Measurements from ENCODE around the gene POTEJ.
"Not testable (repeated sequence)": the region's sequence is repeated elsewhere in the genome, so short reads cannot be mapped to it uniquely, and the experiment has no call there.

The POTEJ gene

DNA sequence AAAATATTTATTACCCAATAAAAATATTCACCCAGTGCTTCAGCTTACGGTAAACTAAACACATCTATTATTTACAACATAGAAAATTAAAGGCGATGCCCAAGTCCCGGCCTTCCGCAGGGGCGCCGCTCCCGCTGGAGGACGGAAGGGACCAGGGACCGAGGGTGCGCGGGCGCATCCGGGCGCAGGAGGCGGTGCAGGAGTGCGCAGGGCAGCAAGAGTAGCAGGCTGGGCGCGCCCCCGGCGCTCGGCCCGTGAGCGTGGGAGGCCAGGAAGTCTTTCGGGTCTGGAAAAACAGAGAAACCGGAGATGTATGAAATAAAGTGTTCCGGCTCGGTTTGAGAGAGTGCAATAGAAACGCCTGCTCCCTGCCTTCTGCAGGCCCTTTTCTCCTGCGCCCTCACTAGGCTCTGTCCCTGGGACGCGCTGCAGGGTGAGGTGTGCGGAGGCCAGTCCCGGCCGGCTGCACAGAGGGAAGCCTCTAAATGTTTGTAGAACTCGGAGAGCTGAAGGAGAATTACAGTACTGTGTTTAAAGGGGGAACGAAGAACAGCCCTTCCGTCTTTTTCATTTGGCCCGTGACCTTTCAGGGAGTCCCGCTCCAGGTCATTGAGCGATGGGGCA lies 18.3 kb upstream of the POTEJ start:
- not testable (repeated sequence) for DNase-seq; H3K4me3 Mint-ChIP-seq; H3K27me3 Mint-ChIP-seq; ATAC-seq (replicated peaks); H3K9me3 Mint-ChIP-seq; H3K36me3 Mint-ChIP-seq (ENCODE audit: insufficient read depth); H3K27ac Mint-ChIP-seq; H3K4me1 Mint-ChIP-seq (ENCODE audit: low read depth in 2 of 2)

DNA sequence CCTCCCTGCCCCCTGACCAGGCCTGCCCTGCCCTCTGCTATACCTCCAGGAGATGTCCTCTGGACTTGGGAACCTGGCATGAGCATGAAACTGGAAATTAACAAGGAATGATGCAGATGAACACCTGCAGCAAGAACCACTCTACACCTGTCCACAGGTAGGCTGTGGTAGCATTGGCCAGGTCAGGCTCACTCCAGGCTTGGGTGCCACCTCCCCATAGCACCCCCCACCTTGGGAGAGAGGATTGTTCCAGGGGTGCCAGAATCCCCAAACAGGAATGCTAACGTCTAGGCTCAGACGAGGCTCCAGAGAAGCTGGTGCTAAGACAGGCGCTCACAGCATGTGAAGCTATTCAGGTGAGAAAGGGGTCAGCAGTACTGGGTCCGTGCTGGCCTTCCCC lies 17.2 kb upstream of the POTEJ start:
- H3K4me3 Mint-ChIP-seq; ATAC-seq (replicated peaks); H3K36me3 Mint-ChIP-seq (ENCODE audit: insufficient read depth); H3K4me1 Mint-ChIP-seq (ENCODE audit: low read depth in 2 of 2); DNase-seq; H3K27ac Mint-ChIP-seq; H3K9me3 Mint-ChIP-seq; H3K27me3 Mint-ChIP-seq: not testable (repeated sequence)

DNA sequence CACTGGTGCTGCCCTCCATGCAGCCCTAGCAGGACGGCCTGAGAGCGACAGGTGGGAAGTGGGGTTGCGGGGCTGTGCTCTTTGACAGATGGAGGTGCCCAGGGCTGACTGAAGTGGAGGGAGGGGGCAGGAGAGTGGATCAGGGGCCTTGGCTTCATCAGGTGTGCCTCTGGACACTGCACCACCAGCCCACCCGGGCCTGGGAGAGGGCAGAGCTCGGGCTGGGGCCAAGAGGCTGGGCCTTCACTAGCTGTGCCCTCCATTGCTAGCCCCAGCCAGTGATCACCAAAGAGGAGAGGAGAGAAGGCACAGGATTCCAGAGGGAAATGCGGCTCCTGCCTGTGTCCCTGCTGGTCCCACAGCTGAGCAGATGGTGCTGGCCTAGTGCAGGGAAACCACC lies 14.5 kb upstream of the POTEJ start:
- not testable (repeated sequence) for H3K36me3 Mint-ChIP-seq (ENCODE audit: insufficient read depth); H3K27ac Mint-ChIP-seq; H3K4me1 Mint-ChIP-seq (ENCODE audit: low read depth in 2 of 2); ATAC-seq (replicated peaks); H3K4me3 Mint-ChIP-seq; H3K27me3 Mint-ChIP-seq; H3K9me3 Mint-ChIP-seq; DNase-seq

DNA sequence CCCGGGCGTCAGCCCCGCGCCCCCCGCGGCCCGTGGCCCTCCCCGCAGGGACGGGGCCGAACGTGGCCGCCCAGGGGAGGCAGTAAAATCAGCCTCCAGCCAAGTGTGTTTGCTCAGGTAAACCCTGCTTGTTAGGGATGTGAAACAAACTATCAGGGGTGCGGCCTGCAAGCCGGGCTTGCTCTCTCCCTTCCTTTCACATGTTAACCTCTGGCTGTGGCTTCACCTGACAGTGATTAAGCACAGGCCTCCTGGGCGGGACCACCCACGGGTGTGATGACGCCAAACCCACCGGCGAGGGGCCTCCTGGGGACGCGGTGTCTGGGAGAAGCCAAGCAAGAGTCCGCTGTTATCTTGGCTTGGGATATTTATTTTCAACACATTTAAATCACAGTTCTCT lies 13.2 kb upstream of the POTEJ start:
- not testable (repeated sequence) for DNase-seq; H3K9me3 Mint-ChIP-seq; H3K4me3 Mint-ChIP-seq; ATAC-seq (replicated peaks); H3K27me3 Mint-ChIP-seq; H3K4me1 Mint-ChIP-seq (ENCODE audit: low read depth in 2 of 2); H3K27ac Mint-ChIP-seq; H3K36me3 Mint-ChIP-seq (ENCODE audit: insufficient read depth)

DNA sequence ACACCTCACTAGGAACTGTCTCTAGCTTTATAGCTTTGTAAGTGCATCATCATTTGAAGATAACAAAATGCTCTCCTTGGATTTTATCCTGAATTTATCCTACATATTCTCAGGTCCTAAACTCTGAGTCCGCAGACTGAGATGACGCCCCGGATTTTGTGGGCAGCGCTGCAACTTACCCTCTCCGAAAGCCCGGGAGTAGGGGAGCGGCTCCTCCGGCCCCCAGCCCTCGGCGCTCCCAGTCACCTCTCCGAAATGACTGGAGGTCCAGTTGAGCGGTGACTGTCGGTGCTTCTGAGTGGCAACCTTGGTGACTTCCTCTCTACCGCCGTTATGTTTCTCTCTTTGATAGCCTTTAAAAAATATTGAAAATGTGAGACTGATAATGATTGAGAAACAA lies 12.8 kb upstream of the POTEJ start:
- H3K4me1 Mint-ChIP-seq (ENCODE audit: low read depth in 2 of 2); H3K27ac Mint-ChIP-seq; H3K36me3 Mint-ChIP-seq (ENCODE audit: insufficient read depth); DNase-seq; H3K9me3 Mint-ChIP-seq; H3K27me3 Mint-ChIP-seq; ATAC-seq (replicated peaks); H3K4me3 Mint-ChIP-seq: not testable (repeated sequence)

DNA sequence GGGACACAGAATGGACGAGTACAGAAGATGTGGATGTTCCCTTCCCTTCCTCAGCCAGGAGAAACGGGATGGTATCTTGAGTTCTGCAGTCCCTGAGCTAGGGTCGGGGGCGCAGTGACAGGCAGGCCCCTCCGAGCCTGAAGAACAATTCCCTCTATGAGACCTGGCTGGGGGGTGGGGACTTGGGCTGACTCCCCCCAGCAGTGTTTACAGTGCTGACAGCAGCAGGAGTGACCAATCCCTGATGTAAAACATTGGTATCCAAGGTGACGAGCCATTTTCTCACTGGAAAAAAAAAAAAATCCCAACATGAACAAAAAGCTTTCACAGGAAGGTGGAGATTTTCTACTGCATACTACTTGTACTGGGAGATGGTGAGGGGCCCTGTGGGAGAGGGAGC lies 11.8 kb upstream of the POTEJ start, which contains the start of gene CFC1:
Gene CFC1, minus strand, starts transcription at position 183 of the 400 bp plus-strand sequence. CDS start 288 bp downstream, outside the sequence.
- H3K27me3 Mint-ChIP-seq; DNase-seq; H3K36me3 Mint-ChIP-seq (ENCODE audit: insufficient read depth): not testable (repeated sequence)

DNA sequence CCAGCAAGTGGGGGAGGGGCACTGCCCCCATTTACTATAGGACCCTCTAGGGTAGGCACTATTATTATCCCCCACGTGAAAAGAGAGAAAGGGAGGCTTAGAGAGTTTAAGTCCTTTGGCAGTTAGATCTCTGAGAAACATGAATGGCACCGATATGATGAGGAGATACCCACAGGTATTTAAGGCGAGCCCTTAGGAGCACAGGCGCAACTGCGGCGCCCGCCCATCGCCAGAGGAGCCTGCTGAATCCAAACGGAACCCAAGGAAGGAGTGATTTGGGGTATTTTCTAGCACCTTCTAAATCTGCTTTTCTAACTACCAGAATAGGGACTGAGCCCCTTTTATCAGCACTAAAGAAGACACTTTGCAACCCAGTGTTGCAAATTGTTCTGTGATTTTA lies 11.3 kb upstream of the POTEJ start:
- not testable (repeated sequence) for H3K9me3 Mint-ChIP-seq; H3K27ac Mint-ChIP-seq; H3K4me1 Mint-ChIP-seq (ENCODE audit: low read depth in 2 of 2); H3K36me3 Mint-ChIP-seq (ENCODE audit: insufficient read depth); ATAC-seq (replicated peaks); H3K27me3 Mint-ChIP-seq; H3K4me3 Mint-ChIP-seq; DNase-seq

More for the DNA sequence above, 11.8 kb upstream of the POTEJ start, which contains the start of gene CFC1:
- not testable (repeated sequence) for H3K9me3 Mint-ChIP-seq; ATAC-seq (replicated peaks); H3K4me1 Mint-ChIP-seq (ENCODE audit: low read depth in 2 of 2); H3K4me3 Mint-ChIP-seq; H3K27ac Mint-ChIP-seq

DNA sequence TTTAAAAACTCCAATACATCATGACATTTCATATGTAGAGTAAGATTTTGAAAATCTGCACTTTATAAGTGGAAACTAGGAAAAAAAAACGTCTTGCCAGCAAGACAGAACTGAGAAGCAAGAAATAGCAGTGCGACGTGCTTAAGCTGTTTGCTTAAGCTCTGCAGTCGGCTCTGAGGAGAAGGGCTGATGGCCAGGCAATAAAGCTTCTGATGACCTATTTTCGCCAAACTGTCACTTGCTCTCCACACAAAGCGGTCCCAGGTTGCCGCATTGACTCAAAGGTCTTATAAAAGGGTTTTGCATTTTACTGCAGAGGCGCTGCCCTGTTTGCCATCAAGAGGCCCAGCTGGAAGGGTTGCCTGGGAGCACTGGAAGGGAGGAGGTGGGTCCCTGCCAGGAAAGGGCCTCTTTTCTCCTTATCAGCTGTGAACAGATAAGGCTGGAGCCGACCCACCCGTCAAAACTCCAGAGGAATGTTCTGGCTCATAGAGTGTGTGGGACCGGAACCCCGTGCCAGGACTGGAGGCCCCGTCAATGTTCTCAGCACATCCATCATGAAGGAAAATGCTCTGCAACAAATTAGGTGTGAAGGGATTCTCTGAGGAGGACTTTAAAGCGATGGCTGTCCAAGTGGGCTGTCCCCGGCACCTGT lies 9.5 kb upstream of the POTEJ start:
- not testable (repeated sequence) for ATAC-seq (replicated peaks)

DNA sequence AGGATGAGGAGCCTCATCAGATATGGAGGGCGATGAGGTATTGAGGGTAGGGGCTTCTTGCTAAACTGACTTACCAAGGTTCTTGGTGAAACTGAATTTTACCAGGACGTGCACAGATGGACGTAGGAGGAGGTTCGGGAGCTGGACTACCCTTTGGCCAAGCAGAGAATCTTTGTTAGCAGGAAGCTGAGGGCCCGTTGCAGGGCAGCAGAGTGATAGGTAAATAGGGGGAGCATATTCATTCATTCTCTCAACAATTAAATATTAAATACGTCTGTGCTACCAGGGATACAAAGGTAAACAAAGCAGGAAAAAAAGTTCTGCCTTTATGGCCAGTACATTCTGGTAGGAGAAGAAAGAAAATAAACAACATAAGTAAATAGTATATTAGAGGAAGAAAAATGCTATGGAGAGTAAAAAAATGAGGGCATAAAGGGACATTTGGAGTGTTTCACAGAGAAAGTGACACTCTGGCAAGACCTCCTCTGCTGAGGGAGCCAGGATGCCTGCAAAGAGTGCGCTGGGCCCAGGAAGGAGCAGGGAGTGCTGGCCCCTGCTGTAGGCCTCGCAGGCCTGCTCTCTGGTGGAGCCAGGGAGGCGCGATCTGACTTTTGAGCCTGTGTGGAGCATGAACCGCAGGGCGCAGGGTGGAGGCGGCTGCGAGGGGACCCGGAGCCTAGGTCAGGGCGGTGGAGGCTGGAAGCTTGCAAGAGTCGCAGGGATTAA lies 2.8 kb upstream of the POTEJ start:
- H3K9me3 Mint-ChIP-seq; DNase-seq; H3K27ac Mint-ChIP-seq; H3K36me3 Mint-ChIP-seq (ENCODE audit: insufficient read depth); H3K27me3 Mint-ChIP-seq; H3K4me3 Mint-ChIP-seq; ATAC-seq (replicated peaks); H3K4me1 Mint-ChIP-seq (ENCODE audit: low read depth in 2 of 2): not testable (repeated sequence)

More for the DNA sequence above, 9.5 kb upstream of the POTEJ start:
- H3K36me3 Mint-ChIP-seq (ENCODE audit: insufficient read depth); H3K27ac Mint-ChIP-seq; H3K4me1 Mint-ChIP-seq (ENCODE audit: low read depth in 2 of 2); H3K27me3 Mint-ChIP-seq; DNase-seq; H3K4me3 Mint-ChIP-seq; H3K9me3 Mint-ChIP-seq: not testable (repeated sequence)

DNA sequence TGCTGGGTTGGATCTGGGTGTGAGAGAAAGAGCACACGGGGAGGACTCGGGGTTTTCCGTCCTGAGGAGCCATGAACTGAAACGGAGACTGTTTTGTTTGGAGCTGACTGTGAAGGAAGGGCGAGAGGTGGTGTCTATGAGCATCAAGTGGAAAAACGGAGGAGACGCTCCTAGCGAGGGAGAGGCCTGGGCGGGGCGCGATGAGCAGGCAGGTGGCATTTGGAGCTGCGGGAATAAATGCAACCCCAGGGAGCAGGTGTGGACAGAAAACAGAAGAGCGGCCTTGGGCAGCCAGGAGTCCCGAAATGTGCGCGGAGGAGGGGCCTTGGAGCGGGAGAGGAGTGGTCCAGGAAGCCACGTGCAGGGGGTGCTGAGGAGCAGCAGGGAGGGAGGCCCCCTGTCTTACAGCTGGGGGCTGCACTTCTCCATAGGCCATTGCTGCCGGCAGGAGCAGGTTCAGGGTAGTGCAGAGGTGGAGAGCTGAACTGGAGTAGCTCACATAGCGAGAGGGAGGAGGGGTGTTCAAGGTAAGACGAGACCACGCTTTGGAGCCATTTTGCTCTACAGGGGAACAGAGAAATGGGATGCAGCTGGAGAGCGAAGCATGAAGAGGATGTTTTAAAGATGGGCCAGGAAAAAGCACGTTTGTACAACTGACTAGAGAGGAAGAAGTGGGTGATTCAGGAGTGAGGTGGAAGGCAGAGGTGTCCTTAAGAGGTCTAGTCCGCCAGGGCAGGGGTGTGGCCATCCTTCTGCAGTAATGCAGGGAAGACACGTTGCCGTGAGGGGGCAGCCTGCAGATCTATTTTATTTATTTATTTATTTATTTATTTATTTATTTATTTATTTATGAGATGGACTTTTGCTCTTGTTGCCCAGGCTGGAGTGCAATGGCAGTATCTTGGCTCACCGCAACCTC lies 2.0 kb upstream of the POTEJ start:
- H3K27ac Mint-ChIP-seq; H3K9me3 Mint-ChIP-seq; ATAC-seq (replicated peaks); H3K27me3 Mint-ChIP-seq; H3K4me3 Mint-ChIP-seq; H3K4me1 Mint-ChIP-seq (ENCODE audit: low read depth in 2 of 2); DNase-seq; H3K36me3 Mint-ChIP-seq (ENCODE audit: insufficient read depth): not testable (repeated sequence)

DNA sequence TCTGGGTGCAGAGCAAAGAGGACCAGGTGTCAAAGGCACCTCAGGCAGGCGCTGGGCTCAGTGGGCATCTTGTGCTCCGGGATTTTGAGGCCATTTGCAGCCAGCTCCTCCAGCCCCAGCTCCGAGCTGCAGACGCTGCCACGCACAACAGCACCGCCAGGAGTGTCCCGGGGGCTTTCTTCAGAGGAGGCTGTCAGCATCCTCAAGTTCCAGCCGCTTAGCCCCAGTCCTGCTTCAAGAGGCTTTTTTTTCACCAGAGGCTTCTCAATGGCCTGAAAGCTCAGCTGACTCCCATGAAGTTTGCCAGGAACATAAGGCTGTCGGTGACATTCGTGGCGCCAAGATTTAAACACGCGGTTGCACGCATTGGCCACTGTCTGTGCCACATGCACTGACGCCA lies 754 bp upstream of the POTEJ start:
- H3K36me3 Mint-ChIP-seq (ENCODE audit: insufficient read depth); ATAC-seq (replicated peaks); H3K4me3 Mint-ChIP-seq; H3K27me3 Mint-ChIP-seq; H3K4me1 Mint-ChIP-seq (ENCODE audit: low read depth in 2 of 2); H3K27ac Mint-ChIP-seq; DNase-seq; H3K9me3 Mint-ChIP-seq: not testable (repeated sequence)

DNA sequence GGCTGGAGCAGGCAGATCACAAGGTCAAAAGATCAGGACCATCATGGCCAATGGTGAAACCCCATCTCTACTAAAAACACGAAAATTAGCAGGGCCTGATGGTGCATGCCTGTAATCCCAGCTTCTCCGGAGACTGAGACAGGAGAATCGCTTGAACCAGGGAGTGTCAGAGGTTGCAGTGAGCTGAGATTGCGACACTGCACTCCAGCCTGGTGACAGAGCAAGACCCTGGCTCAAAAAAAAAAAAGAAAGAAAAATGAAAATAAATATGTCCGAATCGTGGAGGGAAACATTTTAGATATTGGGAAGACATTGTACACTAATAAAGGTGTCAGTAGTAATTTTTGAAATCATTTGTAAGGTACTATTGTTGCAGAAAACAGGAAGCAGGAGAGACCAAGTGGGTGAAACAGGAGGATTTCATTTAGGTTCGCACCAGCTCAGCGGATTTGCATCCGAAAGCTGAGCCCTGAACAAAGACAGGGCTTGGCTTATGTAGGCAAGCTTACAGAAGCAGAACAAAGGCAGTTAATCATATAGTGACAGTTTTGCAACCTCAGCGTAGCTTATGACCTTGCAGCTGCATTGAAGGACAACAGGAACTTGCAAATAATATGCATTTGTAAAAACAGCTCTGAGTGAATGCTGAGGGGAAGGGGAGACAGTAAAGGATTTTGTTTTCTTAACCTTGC lies 17.7 kb downstream of the POTEJ start:
- not testable (repeated sequence) for DNase-seq; H3K36me3 Mint-ChIP-seq (ENCODE audit: insufficient read depth); H3K4me3 Mint-ChIP-seq; H3K27ac Mint-ChIP-seq; H3K4me1 Mint-ChIP-seq (ENCODE audit: low read depth in 2 of 2); H3K27me3 Mint-ChIP-seq; ATAC-seq (replicated peaks); H3K9me3 Mint-ChIP-seq

DNA sequence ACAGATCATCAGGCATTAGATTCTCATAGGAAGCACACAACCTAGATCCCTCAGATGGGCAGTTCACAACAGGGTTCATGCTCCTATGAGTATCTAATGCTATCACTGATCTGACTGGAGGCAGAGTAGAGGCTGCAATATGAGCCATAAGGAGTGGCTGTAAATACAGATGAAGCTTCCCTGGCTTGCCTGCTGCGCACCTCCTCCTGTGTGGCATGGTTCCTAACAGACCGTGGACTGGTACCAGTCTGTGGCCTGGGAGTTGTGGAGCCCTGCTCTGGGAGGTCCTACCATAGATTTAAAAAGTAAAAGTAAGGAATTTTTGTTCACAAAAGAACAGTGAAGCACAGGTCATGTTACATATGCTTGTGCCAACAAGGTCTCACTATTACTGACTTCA lies 27.7 kb downstream of the POTEJ start:
- H3K4me1 Mint-ChIP-seq (ENCODE audit: low read depth in 2 of 2); H3K4me3 Mint-ChIP-seq; H3K27ac Mint-ChIP-seq; H3K27me3 Mint-ChIP-seq; H3K9me3 Mint-ChIP-seq; DNase-seq; ATAC-seq (replicated peaks); H3K36me3 Mint-ChIP-seq (ENCODE audit: insufficient read depth): not testable (repeated sequence)
